ENCODE data around the gene PAQR4. TPM values are rescaled to one million over a fixed set of nuclear protein-coding genes. Genes with fewer than 3 reads are reported as not detected.

PAQR4 gene
- total and polyA plus RNA-seq, 4 experiments from 2014 or later = 0.77 to 1.7 (median 1.1) TPM

GRCh38 chr16:2964475-2965336, 4.4 kb upstream of the PAQR4 start:
- no peaks in the 10 kb centered on the region for H3K36me3 ChIP-seq (ENCODE audit: insufficient read depth, low read length)
- H3K9me3 ChIP-seq (ENCODE audit: control insufficient read depth in 1 of 2, low read length in 2 of 2) = no peaks in the 10 kb centered on the region
- H3K27ac ChIP-seq (ENCODE audit: low read depth, low read length) = no peak overlapping the region
- Mint-ChIP-seq H3K4me3 (peak overlapping the region; percentile 51 to 89 (median 75)), H3K9me3 (peaks cover 0 to 1% (median 0%) of the 10 kb centered on the region in 8 donors), H3K36me3 (no peaks in the 10 kb centered on the region), H3K27me3 (peaks cover 19 to 21% of the 10 kb centered on the region in 2 donors), H3K27ac (peak overlapping the region in 1 of 7 donors; percentile 65), H3K4me1 (peaks cover 10 to 40% (median 26%) of the 10 kb centered on the region in 4 donors)
- intact Hi-C loops (cut with micrococcal nuclease) = loop anchor here (5.0 kb wide), 1 partner anchor 82 kb away; the partner anchor contains the start of gene FLYWCH2
- ChIA-PET CTCF (ENCODE audit: partially characterized antibody) (interaction anchor here (1.2 kb wide), 1 partner anchor 18 kb away, joined by 3 read pairs; no protein-coding TSS in a partner anchor), POLR2A (ENCODE audit: partially characterized antibody) (interaction anchor here (0.7 to 6.8 kb wide), 7 partner anchors 9 to 193 kb away, joined by 3 to 49 read pairs (median 3); partner anchors contain the start of genes FLYWCH2 and PKMYT1)
- peaks cover 60% of the 10 kb centered on the region for H3K4me1 ChIP-seq (ENCODE audit: insufficient read depth, low read length)
- peak; percentile 50 to 76 (median 54) for DNase-seq
- H3K4me3 ChIP-seq (ENCODE audit: low read length in 2 of 2) = peak overlapping the region in 1 of 2 donors; percentile 47
- peaks cover 27% of the 10 kb centered on the region for H3K27me3 ChIP-seq (ENCODE audit: insufficient read depth, low read length)

GRCh38 chr16:2966043-2966807, 2.9 kb upstream of the PAQR4 start:
- Histone ChIP-seq H3K27me3 (ENCODE audit: insufficient read depth, low read length) (peaks cover 27% of the 10 kb centered on the region), H3K9me3 (ENCODE audit: control insufficient read depth in 1 of 2, low read length in 2 of 2) (no peaks in the 10 kb centered on the region), H3K4me3 (ENCODE audit: low read length in 2 of 2) (no peak overlapping the region), H3K36me3 (ENCODE audit: insufficient read depth, low read length) (no peaks in the 10 kb centered on the region), H3K27ac (ENCODE audit: low read depth, low read length) (no peak overlapping the region), H3K4me1 (ENCODE audit: insufficient read depth, low read length) (peaks cover 69% of the 10 kb centered on the region)
- Mint-ChIP-seq H3K4me3 (peak overlapping the region in 1 of 8 donors; percentile 29), H3K27ac (no peak overlapping the region), H3K27me3 (peaks cover 15 to 20% of the 10 kb centered on the region in 2 donors), H3K9me3 (peaks cover 0 to 3% (median 0%) of the 10 kb centered on the region in 8 donors), H3K36me3 (no peaks in the 10 kb centered on the region), H3K4me1 (peaks cover 9 to 41% (median 29%) of the 10 kb centered on the region in 4 donors)
- POLR2A ChIA-PET (ENCODE audit: partially characterized antibody) = interaction anchor here (1.3 to 6.8 kb wide), 2 partner anchors 10 to 16 kb away, joined by 3 to 49 read pairs; partner anchors contain the start of gene PKMYT1
- DNase-seq = peak in 1 of 5 donors; percentile 25
- CTCF ChIA-PET (ENCODE audit: partially characterized antibody) = interaction anchor here (0.9 to 1.2 kb wide), 2 partner anchors 17 to 34 kb away, joined by 3 read pairs; no protein-coding TSS in a partner anchor
- intact Hi-C loops (cut with micrococcal nuclease) = loop anchor here (5.0 kb wide), 1 partner anchor 84 kb away; the partner anchor contains the start of gene FLYWCH2

- Mint-ChIP-seq H3K4me1 (peaks cover 7 to 38% (median 25%) of the 10 kb centered on the region in 4 donors), H3K4me3 (no peak overlapping the region), H3K9me3 (peaks cover 0 to 3% (median 0%) of the 10 kb centered on the region in 8 donors), H3K27ac (no peak overlapping the region), H3K36me3 (no peaks in the 10 kb centered on the region), H3K27me3 (peaks cover 13 to 17% of the 10 kb centered on the region in 2 donors)
- Histone ChIP-seq H3K9me3 (ENCODE audit: control insufficient read depth in 1 of 2, low read length in 2 of 2) (no peaks in the 10 kb centered on the region), H3K27me3 (ENCODE audit: insufficient read depth, low read length) (peaks cover 27% of the 10 kb centered on the region), H3K4me3 (ENCODE audit: low read length in 2 of 2) (no peak overlapping the region), H3K36me3 (ENCODE audit: insufficient read depth, low read length) (no peaks in the 10 kb centered on the region), H3K4me1 (ENCODE audit: insufficient read depth, low read length) (peaks cover 64% of the 10 kb centered on the region), H3K27ac (ENCODE audit: low read depth, low read length) (no peak overlapping the region)
- CTCF ChIA-PET (ENCODE audit: partially characterized antibody) = interaction anchor here (0.9 kb wide), 1 partner anchor 35 kb away, joined by 3 read pairs; no protein-coding TSS in a partner anchor
- POLR2A ChIA-PET (ENCODE audit: partially characterized antibody) = interaction anchor here (6.8 kb wide), 1 partner anchor 16 kb away, joined by 49 read pairs; the partner anchor contains the start of gene PKMYT1
- DNase-seq = peak in 1 of 5 donors; percentile 36
- intact Hi-C loops (cut with micrococcal nuclease) = loop anchor here (5.0 kb wide), 1 partner anchor 84 kb away; the partner anchor contains the start of gene FLYWCH2
These were observed 2.3 kb upstream of the PAQR4 start for GRCh38 chr16:2966808-2967191.

- Histone ChIP-seq H3K9me3 (ENCODE audit: control insufficient read depth in 1 of 2, low read length in 2 of 2) (no peaks in the 10 kb centered on the region), H3K36me3 (ENCODE audit: insufficient read depth, low read length) (no peaks in the 10 kb centered on the region), H3K27me3 (ENCODE audit: insufficient read depth, low read length) (peaks cover 24% of the 10 kb centered on the region), H3K27ac (ENCODE audit: low read depth, low read length) (no peak overlapping the region), H3K4me1 (ENCODE audit: insufficient read depth, low read length) (peaks cover 60% of the 10 kb centered on the region), H3K4me3 (ENCODE audit: low read length in 2 of 2) (no peak overlapping the region)
- peak overlapping the region in 1 of 8 donors; percentile 43 for H3K4me3 Mint-ChIP-seq
- H3K4me1 Mint-ChIP-seq = peaks cover 4 to 35% (median 23%) of the 10 kb centered on the region in 4 donors
- H3K27ac Mint-ChIP-seq = no peak overlapping the region
- peaks cover 11 to 15% of the 10 kb centered on the region in 2 donors for H3K27me3 Mint-ChIP-seq
- intact Hi-C loops (cut with micrococcal nuclease) = loop anchor here (5.0 kb wide), 1 partner anchor 85 kb away; the partner anchor contains the start of gene FLYWCH2
- no peaks in the 10 kb centered on the region for H3K36me3 Mint-ChIP-seq
- CTCF ChIA-PET (ENCODE audit: partially characterized antibody) = interaction anchor here (0.9 kb wide), 1 partner anchor 35 kb away, joined by 3 read pairs; no protein-coding TSS in a partner anchor
- peaks cover 0 to 3% (median 0%) of the 10 kb centered on the region in 8 donors for H3K9me3 Mint-ChIP-seq
- POLR2A ChIA-PET (ENCODE audit: partially characterized antibody) = interaction anchor here (6.8 kb wide), 1 partner anchor 15 kb away, joined by 49 read pairs; the partner anchor contains the start of gene PKMYT1
- DNase-seq = peak in 1 of 5 donors; percentile 33
These were observed 1.9 kb upstream of the PAQR4 start for GRCh38 chr16:2967211-2967631.

GRCh38 chr16:2967721-2968161, 1.4 kb upstream of the PAQR4 start:
- DNase-seq = peak in 1 of 5 donors; percentile 16
- POLR2A ChIA-PET (ENCODE audit: partially characterized antibody) = interaction anchor here (6.8 kb wide), 1 partner anchor 15 kb away, joined by 49 read pairs; the partner anchor contains the start of gene PKMYT1
- Histone ChIP-seq H3K27me3 (ENCODE audit: insufficient read depth, low read length) (peaks cover 23% of the 10 kb centered on the region), H3K4me3 (ENCODE audit: low read length in 2 of 2) (no peak overlapping the region), H3K4me1 (ENCODE audit: insufficient read depth, low read length) (peaks cover 55% of the 10 kb centered on the region), H3K27ac (ENCODE audit: low read depth, low read length) (no peak overlapping the region), H3K9me3 (ENCODE audit: control insufficient read depth in 1 of 2, low read length in 2 of 2) (no peaks in the 10 kb centered on the region), H3K36me3 (ENCODE audit: insufficient read depth, low read length) (no peaks in the 10 kb centered on the region)
- Mint-ChIP-seq H3K4me1 (peaks cover 4 to 39% (median 23%) of the 10 kb centered on the region in 4 donors), H3K4me3 (peak overlapping the region in 3 of 8 donors; percentile 21 to 84 (median 79)), H3K27ac (peak overlapping the region in 1 of 7 donors; percentile 62), H3K36me3 (no peaks in the 10 kb centered on the region), H3K9me3 (peaks cover 0 to 3% (median 0%) of the 10 kb centered on the region in 8 donors), H3K27me3 (peaks cover 11 to 15% of the 10 kb centered on the region in 2 donors)
- intact Hi-C loops (cut with micrococcal nuclease) = loop anchor here (5.0 kb wide), 1 partner anchor 85 kb away; the partner anchor contains the start of gene FLYWCH2
- CTCF ChIA-PET (ENCODE audit: partially characterized antibody) = no interaction called here

GRCh38 chr16:2968368-2968737, 795 bp upstream of the PAQR4 start:
- Mint-ChIP-seq H3K9me3 (peaks cover 0 to 3% (median 0%) of the 10 kb centered on the region in 8 donors), H3K4me1 (peaks cover 3 to 38% (median 23%) of the 10 kb centered on the region in 4 donors), H3K27me3 (peaks cover 11 to 15% of the 10 kb centered on the region in 2 donors), H3K36me3 (no peaks in the 10 kb centered on the region), H3K27ac (peak overlapping the region in 3 of 7 donors; percentile 52 to 78 (median 62)), H3K4me3 (peak overlapping the region; percentile 68 to 84 (median 78))
- intact Hi-C loops (cut with micrococcal nuclease) = loop anchor here (5.0 kb wide), 1 partner anchor 86 kb away; the partner anchor contains the start of gene FLYWCH2
- Histone ChIP-seq H3K36me3 (ENCODE audit: insufficient read depth, low read length) (no peaks in the 10 kb centered on the region), H3K4me3 (ENCODE audit: low read length in 2 of 2) (peak overlapping the region in 1 of 2 donors; percentile 28), H3K4me1 (ENCODE audit: insufficient read depth, low read length) (peaks cover 50% of the 10 kb centered on the region), H3K27me3 (ENCODE audit: insufficient read depth, low read length) (peaks cover 23% of the 10 kb centered on the region), H3K27ac (ENCODE audit: low read depth, low read length) (no peak overlapping the region), H3K9me3 (ENCODE audit: control insufficient read depth in 1 of 2, low read length in 2 of 2) (no peaks in the 10 kb centered on the region)
- ChIA-PET POLR2A (ENCODE audit: partially characterized antibody) (interaction anchor here (6.8 kb wide), 1 partner anchor 14 kb away, joined by 49 read pairs; the partner anchor contains the start of gene PKMYT1), CTCF (ENCODE audit: partially characterized antibody) (no interaction called here)
- DNase-seq = no peak
